GM23248 (cell line): ENCODE measurements around the gene CLIC6. TPM values are rescaled to one million over a fixed set of nuclear protein-coding genes. Genes with fewer than 3 reads are reported as not detected.
A peak's percentile ranks its signal among the peaks of the same experiment; 100 is the strongest.

Experiments used
- DNase-seq: peaks from one replicate; pipeline ENCODE4 v3.0.0-alpha.2; 2015
- H2AFZ ChIP-seq: fragments of 200-600 bp; sonication (generic); 2 replicates; pipeline ENCODE4 v1.6.1; 2016; ENCODE audit warnings: antibody characterized with exemption
- H3F3A ChIP-seq: fragments of 200-600 bp; sonication (generic); 2 replicates; pipeline ENCODE4 v1.6.1; 2016; ENCODE audit warnings: mild to moderate bottlenecking, antibody characterized with exemption, mixed run types; ENCODE audit not compliant: insufficient read depth
- H3K27ac ChIP-seq: fragments of 200-600 bp; sonication (generic); 2 replicates; pipeline ENCODE4 v1.5.1; 2016; ENCODE audit warnings: mild to moderate bottlenecking
- H3K27me3 ChIP-seq: fragments of 200-600 bp; sonication (generic); replicated peaks from 2 replicates; pipeline ENCODE4 v1.6.1; 2016; ENCODE audit warnings: mild to moderate bottlenecking; ENCODE audit not compliant: insufficient read depth
- H3K36me3 ChIP-seq: fragments of 200-600 bp; sonication (generic); 2 replicates; pipeline ENCODE4 v1.6.1; 2016; ENCODE audit warnings: low read depth, mild to moderate bottlenecking
- H3K4me1 ChIP-seq: fragments of 200-600 bp; sonication (generic); 2 replicates; pipeline ENCODE4 v1.6.1; 2016; ENCODE audit warnings: mild to moderate bottlenecking; ENCODE audit not compliant: insufficient read depth
- H3K4me2 ChIP-seq: fragments of 200-600 bp; sonication (generic); one replicate; pipeline ENCODE4 v1.6.1; 2016; ENCODE audit warnings: mild to moderate bottlenecking; ENCODE audit not compliant: unreplicated experiment
- H3K4me3 ChIP-seq: fragments of 200-600 bp; sonication (generic); 2 replicates; pipeline ENCODE4 v1.5.1; 2016; ENCODE audit warnings: mild to moderate bottlenecking
- H3K79me2 ChIP-seq: fragments of 200-600 bp; sonication (generic); 2 replicates; pipeline ENCODE4 v1.6.1; 2016; ENCODE audit warnings: mild to moderate bottlenecking; ENCODE audit not compliant: insufficient read depth
- H3K9ac ChIP-seq: fragments of 200-600 bp; sonication (generic); 2 replicates; pipeline ENCODE4 v1.6.1; 2016; ENCODE audit warnings: mild to moderate bottlenecking
- H3K9me2 ChIP-seq: fragments of 200-600 bp; sonication (generic); 2 replicates; pipeline ENCODE4 v1.6.1; 2016; ENCODE audit warnings: mixed run types, mild to moderate bottlenecking, moderate library complexity; ENCODE audit not compliant: insufficient read depth
- H3K9me3 ChIP-seq: fragments of 200-600 bp; sonication (generic); one replicate; pipeline ENCODE4 v1.6.1; 2017; ENCODE audit warnings: low read depth
- H4K20me1 ChIP-seq: fragments of 200-600 bp; sonication (generic); 2 replicates; pipeline ENCODE4 v1.6.0; 2016; ENCODE audit not compliant: insufficient read depth
- EZH2 ChIP-seq: fragments of 200-600 bp; sonication (generic); IDR thresholded peaks from 2 replicates; pipeline ENCODE4 v1.6.1; 2018; ENCODE audit warnings: antibody characterized with exemption, mild to moderate bottlenecking; ENCODE audit not compliant: insufficient read depth, poor library complexity, severe bottlenecking
- EZH2phosphoT487 ChIP-seq: fragments of 200-600 bp; sonication (generic); IDR thresholded peaks from 2 replicates; pipeline ENCODE4 v1.6.1; 2018; ENCODE audit warnings: antibody characterized with exemption, moderate library complexity, mild to moderate bottlenecking, low read depth; ENCODE audit not compliant: insufficient read depth
- WGBS, 2 experiments: methylation state at CpG; one replicate each; pipeline ENCODE4 v1.1.6; 2015 to 2017; ENCODE audit warnings: low lambda C conversion rate in 2 of 2, low coverage in 1 of 2; ENCODE audit errors: missing lambda C conversion rate in 2 of 2; 5-methylcytosine and 5-hydroxymethylcytosine counted together
- in situ Hi-C: fragments of 300-500 bp; cut with MboI; formaldehyde crosslinking; loops from 2 replicates; pipeline ENCODE4 v1.15.0; 2020
- polyA plus RNA-seq: library from polyadenylated mRNA; unstranded; fragments of >200 nt; fragmentation: Nextera tagmentation; extraction: Ambion mirVana; gene quantifications from 2 replicates; pipeline ENCODE4 v1.2.1, GENCODE V29; 2016
- total RNA-seq: library from RNA; depleted of rRNA; stranded (reverse); fragments of >200 nt; shearing (Covaris generic); gene quantifications from 2 replicates; pipeline ENCODE4 v1.2.3, GENCODE V29; 2014

CLIC6 gene
- total and polyA plus RNA-seq, 2 experiments from 2014 or later, result 0.08 TPM; not detected in 1

- no peaks in the 10 kb centered on the region for H3K36me3 ChIP-seq
- peaks cover 15% of the 10 kb centered on the region; the same call in 1 of the 2 replicates for H3F3A ChIP-seq
- H2AFZ ChIP-seq, result no peak overlapping the region
- H3K4me3 ChIP-seq, result no peak overlapping the region
- no peaks in the 10 kb centered on the region for H3K9me3 ChIP-seq
- no peak overlapping the region for H3K9ac ChIP-seq
- DNase-seq, result peak; percentile 92
- no peaks in the 10 kb centered on the region for H3K79me2 ChIP-seq
- WGBS, 2 experiments, result 2 to 4% methylated on average over 4 of the region's 4 CpGs
- H4K20me1 ChIP-seq, result no peaks in the 10 kb centered on the region
- H3K27me3 ChIP-seq, result peaks cover 14% of the 10 kb centered on the region; the same call in 1 of the 2 replicates
- peaks cover 15% of the 10 kb centered on the region for H3K4me1 ChIP-seq
- no peaks in the 10 kb centered on the region for H3K9me2 ChIP-seq
- H3K4me2 ChIP-seq, result peak overlapping the region; percentile 49
- in situ Hi-C loops, result loop anchor here (10.0 to 25.0 kb wide), 3 partner anchors 56 to 729 kb away; partner anchors contain the start of gene ATP5PO
- H3K27ac ChIP-seq, result no peak overlapping the region
- TF ChIP-seq EZH2phosphoT487, result no peak
- no peak for TF ChIP-seq EZH2
Observed at GRCh38 chr21:34640858-34641257, 27.9 kb upstream of the CLIC6 start.

DNA sequence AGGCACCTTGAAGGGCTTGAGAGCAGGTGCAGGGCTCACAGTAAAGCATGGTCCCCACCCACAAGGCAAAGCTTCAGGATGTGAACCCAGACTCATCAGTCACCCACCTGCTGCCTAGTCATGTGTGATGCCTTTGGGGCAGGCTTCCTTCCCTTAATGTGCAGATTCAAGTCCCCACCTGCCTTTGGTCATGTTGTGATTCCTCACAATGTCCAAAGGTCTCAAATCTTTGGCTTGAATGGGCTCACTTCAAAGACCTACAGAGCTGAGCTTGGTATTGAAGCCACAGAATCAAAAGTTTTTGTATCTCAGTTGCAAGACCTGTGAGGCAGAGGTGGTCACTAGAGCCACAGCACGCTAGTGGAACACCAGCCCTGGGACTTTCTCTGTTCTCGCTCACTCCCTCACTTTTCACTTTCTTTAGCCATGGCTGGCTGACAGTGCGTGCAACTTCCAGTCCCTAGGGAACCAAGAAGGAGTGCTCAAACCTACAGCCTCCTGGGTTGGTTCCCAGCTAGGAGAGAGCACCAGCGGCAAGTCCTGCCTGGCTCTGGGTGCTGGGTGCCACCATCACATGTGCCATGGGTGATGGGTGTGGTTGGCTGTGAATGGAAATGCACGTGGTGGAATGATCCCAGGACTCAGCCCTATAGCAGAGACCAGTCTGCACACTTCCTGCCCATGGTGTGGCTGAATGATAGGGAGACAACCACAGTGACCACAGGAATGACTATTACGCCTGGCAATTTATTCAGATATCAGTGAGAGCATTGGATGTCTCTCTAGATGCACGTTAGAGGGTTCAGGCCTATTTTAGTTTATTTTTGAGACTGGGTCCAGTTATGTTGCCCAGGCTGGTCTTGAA is 26.4 kb upstream of the CLIC6 start:
- DNase-seq, result peak; percentile 33
- Histone ChIP-seq H4K20me1 (no peaks in the 10 kb centered on the region), H3K4me1 (peaks cover 15% of the 10 kb centered on the region), H2AFZ (no peak overlapping the region), H3K9ac (no peak overlapping the region), H3K36me3 (no peaks in the 10 kb centered on the region), H3K9me2 (no peaks in the 10 kb centered on the region), H3K27ac (no peak overlapping the region), H3K79me2 (no peaks in the 10 kb centered on the region), H3K4me2 (no peak overlapping the region), H3K4me3 (no peak overlapping the region), H3K27me3 (peaks cover 7% of the 10 kb centered on the region; the same call in 1 of the 2 replicates), H3F3A (peaks cover 15% of the 10 kb centered on the region; the same call in 1 of the 2 replicates), H3K9me3 (no peaks in the 10 kb centered on the region)
- in situ Hi-C loops, result loop anchor here (10.0 to 25.0 kb wide), 3 partner anchors 58 to 730 kb away; partner anchors contain the start of gene ATP5PO
- TF ChIP-seq EZH2phosphoT487, result no peak
- no peak for TF ChIP-seq EZH2
- 67 to 70% methylated on average over 7 of the region's 7 CpGs for WGBS, 2 experiments

DNA sequence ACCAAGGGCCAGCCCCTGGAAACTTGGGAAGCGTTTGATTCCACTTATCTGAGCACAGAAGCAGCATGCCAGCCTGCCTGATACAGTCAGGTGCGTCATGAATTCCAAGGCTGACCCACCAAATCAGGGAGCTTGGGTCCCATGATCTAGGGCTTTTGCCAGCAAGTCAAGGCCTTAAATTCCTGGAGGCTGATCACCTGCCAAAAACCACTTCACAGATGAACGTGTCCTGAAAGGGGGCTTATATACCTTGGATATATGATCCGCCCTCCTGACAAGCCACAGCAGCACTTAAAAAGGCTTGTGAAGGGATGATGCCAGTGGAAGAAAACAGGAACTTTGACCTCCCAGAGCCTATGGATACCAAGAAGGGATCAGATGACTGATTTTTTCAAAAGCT is 24.0 kb upstream of the CLIC6 start:
- Histone ChIP-seq H3K9ac (no peak overlapping the region), H3K36me3 (no peaks in the 10 kb centered on the region), H3K9me3 (no peaks in the 10 kb centered on the region), H3K79me2 (no peaks in the 10 kb centered on the region), H3K27me3 (peaks cover 23% of the 10 kb centered on the region), H2AFZ (no peak overlapping the region), H4K20me1 (no peaks in the 10 kb centered on the region), H3K4me3 (no peak overlapping the region), H3K4me2 (no peak overlapping the region), H3K27ac (no peak overlapping the region), H3F3A (peaks cover 14% of the 10 kb centered on the region; the same call in 1 of the 2 replicates), H3K9me2 (no peaks in the 10 kb centered on the region), H3K4me1 (peaks cover 14% of the 10 kb centered on the region)
- no peak for TF ChIP-seq EZH2phosphoT487
- no peak for TF ChIP-seq EZH2
- no peak for DNase-seq
- 73 to 81% methylated on average over 4 of the region's 4 CpGs for WGBS, 2 experiments
- in situ Hi-C loops, result loop anchor here (10.0 to 25.0 kb wide), 3 partner anchors 60 to 733 kb away; partner anchors contain the start of gene ATP5PO

GRCh38 chr21:34647555-34647954 is 21.2 kb upstream of the CLIC6 start:
- Histone ChIP-seq H3K27ac (no peak overlapping the region), H3F3A (no peaks in the 10 kb centered on the region), H3K9me2 (no peaks in the 10 kb centered on the region), H3K79me2 (no peaks in the 10 kb centered on the region), H3K36me3 (no peaks in the 10 kb centered on the region), H2AFZ (no peak overlapping the region), H3K4me2 (no peak overlapping the region), H3K4me3 (no peak overlapping the region), H4K20me1 (no peaks in the 10 kb centered on the region), H3K4me1 (no peaks in the 10 kb centered on the region), H3K27me3 (peaks cover 37% of the 10 kb centered on the region), H3K9me3 (no peaks in the 10 kb centered on the region), H3K9ac (no peak overlapping the region)
- 19 to 24% methylated on average over 6 of the region's 6 CpGs for WGBS, 2 experiments
- in situ Hi-C loops, result loop anchor here (10.0 to 25.0 kb wide), 3 partner anchors 63 to 735 kb away; partner anchors contain the start of gene ATP5PO
- TF ChIP-seq EZH2 (no peak), EZH2phosphoT487 (no peak)
- DNase-seq, result no peak
